NCI-H1048 (cell line): ENCODE measurements around the gene KSR2.
"Not testable (repeated sequence)": the region's sequence is repeated elsewhere in the genome, so short reads cannot be mapped to it uniquely, and the experiment has no call there.

Experiments used
- DNase-seq: peaks from one replicate; lab custom pipeline; 2025; lab: John Stamatoyannopoulos, UW

Gene KSR2

DNA sequence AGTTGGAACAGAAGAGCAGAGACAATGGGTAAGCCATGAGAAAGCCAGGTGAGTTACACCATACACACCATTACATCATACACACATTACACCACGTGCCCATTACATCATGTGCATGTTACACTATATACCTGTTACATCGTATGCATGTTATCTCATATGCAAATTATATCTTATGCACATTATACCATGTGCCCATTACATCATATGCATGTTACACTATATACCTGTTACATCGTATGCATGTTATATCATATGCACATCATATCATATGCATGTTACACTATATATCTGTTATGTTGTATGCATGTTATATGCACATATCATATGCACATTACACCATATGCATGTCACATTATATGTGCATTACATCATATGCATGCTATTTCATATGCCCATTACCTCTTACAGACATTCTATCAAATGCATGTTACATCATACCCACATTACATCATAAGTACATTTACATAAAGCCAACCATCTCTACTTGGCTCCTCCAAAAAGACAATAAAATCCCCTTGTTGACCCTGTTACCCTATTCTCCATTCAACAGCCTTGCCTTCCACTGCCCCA lies 207.2 kb downstream of the KSR2 start:
- DNase-seq = no peak

DNA sequence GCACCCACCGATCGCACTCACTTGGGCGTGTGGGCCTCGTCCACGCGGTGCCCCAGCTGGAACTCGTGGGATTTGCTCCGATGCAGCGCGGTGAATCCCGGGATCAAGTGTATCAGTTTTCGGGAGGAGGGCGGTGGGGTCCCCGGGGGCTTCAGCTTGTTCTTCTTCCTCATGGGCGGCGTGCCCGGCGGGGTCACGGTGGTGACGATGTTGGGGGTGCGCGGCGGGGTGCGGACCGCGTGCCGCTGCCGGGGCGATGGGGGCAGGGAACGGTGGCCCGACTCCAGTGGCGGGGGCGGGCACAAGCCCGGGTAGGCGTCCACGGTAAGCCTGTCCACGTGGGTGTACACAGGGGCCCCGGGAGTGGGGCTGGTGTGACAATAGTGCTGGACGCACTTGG lies 207.8 kb downstream of the KSR2 start:
- no peak for DNase-seq

DNA sequence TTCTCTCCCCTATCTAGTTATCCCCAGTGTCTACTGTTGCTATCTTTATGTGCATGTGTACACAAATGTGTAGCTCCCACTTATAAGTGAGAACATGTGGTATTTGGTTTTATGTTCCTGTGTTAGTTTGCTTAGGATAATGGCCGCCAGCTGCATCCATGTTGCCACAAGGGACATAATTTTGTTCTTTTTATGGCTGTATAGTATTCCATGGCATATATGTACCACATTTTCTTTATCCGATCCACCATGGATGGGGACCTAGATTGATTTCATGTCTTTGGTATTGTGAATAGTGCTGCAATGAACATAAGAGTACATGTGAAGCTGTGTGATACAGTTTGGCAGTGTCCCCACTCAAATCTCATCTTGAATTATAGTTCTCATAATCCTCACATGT lies 218.1 kb downstream of the KSR2 start:
- no peak for DNase-seq

DNA sequence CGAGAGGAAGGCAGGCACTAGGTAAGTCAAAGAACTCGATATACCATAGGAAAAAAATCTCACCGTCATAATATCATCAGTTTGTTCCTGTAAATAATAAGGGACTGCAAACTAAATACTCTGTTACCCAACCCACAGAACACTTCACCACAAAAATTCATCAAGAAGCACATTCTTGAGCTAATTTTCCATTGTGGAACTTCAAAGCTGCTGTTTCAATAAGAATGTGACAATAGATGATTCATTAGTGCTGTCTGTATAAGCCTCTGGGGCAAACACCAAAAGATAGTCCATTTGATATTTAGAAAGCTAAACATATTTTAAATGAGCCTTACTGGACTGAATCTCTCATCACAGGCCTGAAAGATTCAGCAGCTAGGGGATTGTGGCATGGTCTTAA lies 219.4 kb downstream of the KSR2 start:
- DNase-seq = no peak

- DNase-seq = not testable (repeated sequence)
Measured at GRCh38 chr12:117746358-117746757, 222.4 kb downstream of the KSR2 start.

DNA sequence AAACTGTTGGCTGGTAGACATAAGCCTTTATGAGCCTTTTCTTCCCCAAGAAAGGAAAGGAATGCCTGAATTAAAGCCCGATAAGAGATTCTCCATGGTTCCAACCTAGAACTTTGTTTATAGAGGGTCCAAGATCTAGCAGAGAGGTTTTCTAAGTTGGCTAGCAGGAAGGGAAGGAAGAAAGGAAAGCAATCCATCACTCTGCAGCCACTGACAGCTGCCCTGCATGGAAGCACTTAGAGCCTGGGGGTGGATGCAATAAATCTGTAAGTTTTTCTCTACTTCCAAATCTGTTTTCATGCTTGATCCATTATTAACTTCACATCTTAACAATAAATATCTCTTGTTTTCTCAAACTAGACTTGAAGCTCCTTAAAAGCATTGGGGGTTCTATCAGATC lies 224.4 kb downstream of the KSR2 start:
- no peak for DNase-seq

- DNase-seq = no peak
Measured at GRCh38 chr12:117743761-117744160, 225.0 kb downstream of the KSR2 start.

- no peak for DNase-seq
Measured at GRCh38 chr12:117742721-117743120, 226.1 kb downstream of the KSR2 start.

DNA sequence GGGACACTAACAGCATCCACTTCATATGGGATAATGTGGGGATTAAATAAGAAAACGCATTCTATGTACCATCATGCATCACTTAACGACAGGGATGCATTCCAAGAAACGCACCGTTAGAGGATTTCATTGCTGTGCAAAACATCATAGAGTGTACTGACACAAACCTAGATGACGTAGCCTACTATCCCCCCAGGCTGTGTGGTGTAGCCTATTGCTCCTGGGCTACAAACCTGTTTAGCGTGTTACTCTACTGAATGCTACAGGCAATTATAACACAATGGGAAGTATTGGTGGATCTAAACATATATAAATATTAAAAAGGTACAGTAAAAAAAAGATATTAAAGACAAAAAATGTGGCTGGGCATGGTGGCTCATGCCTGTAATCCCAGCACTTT lies 230.6 kb downstream of the KSR2 start:
- no peak for DNase-seq

- DNase-seq = no peak
Measured at GRCh38 chr12:117733549-117733805, 235.3 kb downstream of the KSR2 start.

DNA sequence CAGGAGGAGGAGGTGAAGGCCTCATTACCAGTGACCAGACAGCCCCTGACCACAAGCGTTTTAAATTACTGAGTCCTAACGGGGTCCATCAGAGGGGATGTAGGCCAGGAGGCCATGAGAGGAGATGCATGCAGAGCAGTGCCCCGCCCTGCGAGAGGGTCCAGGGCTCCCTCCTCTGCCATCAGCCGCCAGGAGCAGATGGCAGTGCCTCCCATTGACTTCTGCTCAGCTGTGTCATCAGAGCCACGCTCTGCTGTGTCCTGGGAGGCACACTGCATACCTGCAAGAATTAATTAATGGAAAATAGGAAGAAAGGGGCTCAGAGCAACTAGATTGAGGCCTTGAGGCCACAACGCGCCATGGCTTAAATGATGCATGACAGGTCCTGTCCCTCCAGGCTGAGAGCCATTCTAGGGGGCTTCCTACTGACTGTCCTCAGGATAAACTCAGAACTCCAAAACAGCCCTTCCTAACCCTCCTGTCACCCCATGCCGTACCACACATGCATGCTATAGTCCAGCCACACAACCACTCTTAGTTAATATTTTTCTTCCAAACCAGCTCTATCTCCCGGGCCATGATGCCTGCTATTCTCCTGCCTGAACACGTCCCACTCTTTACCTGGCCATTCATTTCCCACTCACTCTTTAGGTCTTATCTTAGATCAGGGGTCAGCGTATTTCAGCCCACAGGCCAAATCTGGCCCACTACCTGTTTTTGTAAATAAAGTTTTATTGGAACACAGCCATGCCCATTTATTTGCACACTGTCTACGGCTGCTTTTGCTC lies 235.8 kb downstream of the KSR2 start:
- DNase-seq = no peak

DNA sequence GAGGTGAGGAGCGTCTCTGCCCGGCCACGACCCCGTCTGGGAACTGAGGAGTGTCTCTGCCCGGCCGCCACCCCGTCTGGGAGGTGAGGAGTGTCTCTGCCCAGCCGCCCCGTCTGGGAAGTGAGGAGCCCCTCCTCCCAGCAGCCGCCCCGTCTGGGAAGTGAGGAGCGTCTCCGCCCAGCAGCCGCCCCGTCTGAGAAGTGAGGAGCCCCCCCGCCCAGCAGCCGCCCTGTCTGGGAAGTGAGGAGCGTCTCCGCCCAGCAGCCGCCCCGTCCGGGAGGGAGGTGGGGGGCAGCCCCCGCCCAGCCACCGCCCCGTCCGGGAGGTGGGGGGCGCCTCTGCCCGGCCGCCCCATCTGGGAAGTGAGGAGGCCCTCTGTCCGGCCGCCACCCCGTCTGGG lies 237.7 kb downstream of the KSR2 start:
- DNase-seq = not testable (repeated sequence)

GRCh38 chr12:117727301-117727700 lies 241.5 kb downstream of the KSR2 start:
- no peak for DNase-seq

DNA sequence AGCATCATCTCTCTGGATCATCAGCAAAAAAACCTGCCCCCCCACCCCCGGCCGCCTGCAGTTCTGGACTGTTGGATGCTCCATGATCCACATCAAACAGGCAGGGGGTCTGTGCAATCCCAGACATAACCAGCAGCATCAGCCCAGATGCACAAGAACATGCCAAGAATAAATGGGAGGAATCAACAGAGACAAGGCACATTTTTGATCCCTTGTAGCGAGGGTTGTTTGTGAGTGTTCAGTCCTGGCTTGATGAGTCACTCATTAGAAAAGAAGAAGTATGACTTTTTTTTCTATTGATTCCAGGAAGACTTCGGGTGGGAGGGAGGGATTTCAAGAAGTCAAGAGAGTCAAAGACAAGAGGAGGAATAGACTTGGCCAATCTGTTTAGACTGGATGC lies 244.2 kb downstream of the KSR2 start:
- no peak for DNase-seq

DNA sequence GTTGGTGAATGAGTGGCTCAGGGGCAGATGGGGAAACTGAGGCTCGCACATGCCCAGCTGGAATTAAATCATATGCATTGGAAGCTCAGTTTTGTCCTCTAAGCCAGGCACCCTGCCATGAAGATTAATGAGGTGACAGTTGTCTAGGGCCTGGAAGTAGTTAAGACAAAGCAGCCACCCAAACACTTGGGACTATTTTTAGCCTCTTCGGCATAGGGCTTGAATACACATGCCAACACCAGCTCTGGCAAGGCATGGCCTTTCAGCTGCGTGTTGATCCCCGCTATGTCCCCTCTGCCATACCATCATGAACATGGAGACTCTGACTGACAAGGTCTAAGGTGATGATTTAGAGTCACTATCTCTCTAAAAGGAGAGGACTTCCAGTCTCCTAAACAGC lies 250.2 kb downstream of the KSR2 start:
- no peak for DNase-seq

- DNase-seq = no peak
Measured at GRCh38 chr12:117718141-117718540, 250.6 kb downstream of the KSR2 start.

DNA sequence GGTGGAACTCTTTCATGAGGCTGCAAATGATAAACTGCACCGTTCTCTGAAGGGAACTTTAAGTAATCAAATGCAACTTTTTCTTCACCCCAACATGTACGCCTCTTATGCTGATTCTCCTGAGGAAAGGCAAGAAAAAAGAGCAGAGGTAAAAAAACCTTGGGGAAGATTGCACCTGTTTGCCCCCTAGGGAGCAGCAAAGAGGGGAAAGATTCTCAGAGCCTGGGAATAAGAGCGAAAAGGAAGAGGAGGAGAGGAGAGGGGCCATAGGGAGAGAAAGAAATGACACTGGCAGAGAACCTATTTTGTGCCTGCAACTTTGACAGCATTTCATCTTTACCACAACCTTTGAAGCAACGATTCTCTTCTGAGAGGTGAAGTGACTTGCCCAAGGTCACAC lies 254.6 kb downstream of the KSR2 start:
- DNase-seq = no peak

GRCh38 chr12:117710121-117710520 lies 258.7 kb downstream of the KSR2 start:
- DNase-seq = no peak

DNA sequence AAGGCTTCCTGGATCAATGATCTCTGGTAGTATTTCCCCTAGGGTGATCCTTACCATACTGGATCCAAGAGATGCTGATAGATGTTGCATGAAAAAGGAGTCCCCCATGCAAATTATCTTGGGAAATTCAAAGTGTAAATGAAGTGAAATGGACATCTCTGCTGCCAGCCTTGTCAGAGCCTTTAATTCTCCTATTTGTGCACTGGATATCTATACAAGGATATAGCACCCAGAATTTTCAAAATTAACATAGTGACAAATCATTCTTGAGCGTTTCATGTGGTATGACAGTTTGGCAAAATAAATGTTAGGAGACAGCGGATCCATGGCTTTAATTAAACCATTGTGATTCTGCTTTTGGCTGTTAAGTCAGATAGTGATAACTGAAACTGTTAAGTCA lies 260.9 kb downstream of the KSR2 start:
- no peak for DNase-seq

GRCh38 chr12:117703584-117703983 lies 265.2 kb downstream of the KSR2 start:
- no peak for DNase-seq

DNA sequence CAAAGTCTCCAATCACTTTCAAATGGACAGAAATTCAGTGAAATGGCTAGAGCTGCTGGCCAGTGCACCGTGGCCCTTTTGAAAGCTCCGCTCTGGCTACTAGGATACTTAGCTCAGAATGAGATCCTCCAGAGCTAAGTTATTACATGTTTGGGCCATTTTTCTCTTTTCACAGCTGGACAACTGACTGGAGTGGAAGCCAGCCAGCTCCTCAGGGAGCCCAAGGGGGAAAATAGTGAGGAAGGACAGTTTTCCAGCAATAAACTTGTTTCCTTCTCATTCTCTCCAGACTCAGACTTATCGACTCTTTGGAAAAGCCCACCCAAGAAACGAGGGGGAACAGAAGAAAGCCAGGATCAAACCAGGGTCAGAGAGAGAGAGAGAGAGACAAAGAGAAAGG lies 266.0 kb downstream of the KSR2 start:
- no peak for DNase-seq

GRCh38 chr12:117699575-117699974 lies 269.2 kb downstream of the KSR2 start:
- DNase-seq = no peak

DNA sequence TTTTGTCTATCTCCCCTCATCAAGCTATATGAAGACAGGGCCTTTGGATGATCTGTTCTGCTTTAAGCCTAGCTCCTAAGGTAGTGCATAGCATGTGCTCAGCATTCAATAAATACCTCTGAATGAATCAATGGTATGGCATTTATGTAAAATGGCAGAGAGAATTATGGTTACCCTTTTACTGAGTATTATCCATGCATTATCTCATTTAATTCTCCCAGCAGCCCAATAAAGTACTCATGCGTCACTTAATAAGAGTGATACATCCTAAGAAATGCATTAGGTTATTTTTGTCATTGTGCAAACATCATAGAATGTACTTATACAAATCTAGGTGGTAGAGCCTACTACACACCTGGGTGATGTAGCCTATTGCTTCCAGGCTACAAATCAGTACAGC lies 269.7 kb downstream of the KSR2 start:
- DNase-seq = no peak

GRCh38 chr12:117695956-117696355 lies 272.8 kb downstream of the KSR2 start:
- DNase-seq = no peak
